Measurements from ENCODE around the gene KDELR1.
A peak's percentile ranks its signal among the peaks of the same experiment; 100 is the strongest.

Gene KDELR1

DNA sequence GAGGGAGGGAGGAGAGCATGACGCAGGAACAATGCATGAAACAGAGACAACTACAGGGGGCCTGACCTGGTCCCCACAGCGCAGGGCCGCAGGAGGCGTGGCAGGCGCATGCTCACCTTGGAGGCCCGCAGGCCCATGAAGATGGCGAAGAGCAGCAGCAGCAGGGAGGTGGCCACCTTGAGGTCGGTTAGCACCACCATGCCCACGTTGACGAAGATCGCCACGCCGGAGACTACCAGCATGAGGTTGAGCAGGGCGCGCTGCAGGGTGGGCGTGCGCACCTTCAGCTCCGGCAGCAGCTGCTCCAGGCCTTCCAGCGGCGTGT lies 49.0 kb downstream of the KDELR1 start:
- no peak for DNase-seq (ENCODE audit: low read depth in 2 of 2)

DNA sequence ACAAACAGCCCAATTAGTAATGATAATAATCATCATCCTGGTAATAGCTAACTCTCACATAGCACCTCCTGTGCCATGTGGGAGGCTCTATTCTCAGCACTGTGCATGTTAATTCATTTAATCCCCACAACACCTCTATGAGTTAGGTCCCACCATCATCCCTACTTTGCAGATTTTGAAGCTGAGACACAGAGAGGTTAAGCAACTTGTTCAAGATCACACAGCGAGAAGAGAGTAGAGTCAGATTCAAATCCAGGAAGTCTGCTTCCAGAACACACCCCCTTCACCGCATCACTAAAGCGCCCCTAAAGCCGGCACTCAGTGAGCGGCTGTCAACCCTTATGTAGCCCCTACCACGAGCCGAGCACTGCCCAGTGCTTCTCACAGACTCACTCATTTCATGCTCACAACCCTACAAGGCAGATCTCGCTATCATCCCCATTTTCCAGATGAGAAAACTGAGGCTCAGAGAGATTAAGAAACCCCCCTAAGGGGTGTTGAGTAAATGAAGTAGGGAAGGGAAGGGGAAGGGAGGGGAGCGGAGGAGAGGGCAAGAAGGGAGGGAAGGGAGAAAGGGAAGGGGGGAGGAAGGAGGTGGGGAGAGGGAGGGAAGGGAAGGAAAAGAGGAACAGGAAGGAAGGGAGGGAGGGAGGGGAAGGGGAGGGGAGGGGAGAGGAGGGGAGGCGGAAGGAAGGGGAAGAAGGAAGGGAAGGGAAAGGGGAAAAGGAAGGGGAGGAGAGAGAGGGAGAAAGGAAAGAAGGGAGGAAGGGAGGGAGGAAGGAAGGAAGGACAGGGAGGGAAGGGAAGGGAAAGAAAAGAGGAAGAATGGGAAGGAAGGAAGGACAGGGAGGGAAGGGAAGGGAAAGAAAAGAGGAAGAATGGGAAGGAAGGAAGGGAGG lies 49.6 kb downstream of the KDELR1 start:
- DNase-seq (ENCODE audit: low read depth in 2 of 2): no peak

DNA sequence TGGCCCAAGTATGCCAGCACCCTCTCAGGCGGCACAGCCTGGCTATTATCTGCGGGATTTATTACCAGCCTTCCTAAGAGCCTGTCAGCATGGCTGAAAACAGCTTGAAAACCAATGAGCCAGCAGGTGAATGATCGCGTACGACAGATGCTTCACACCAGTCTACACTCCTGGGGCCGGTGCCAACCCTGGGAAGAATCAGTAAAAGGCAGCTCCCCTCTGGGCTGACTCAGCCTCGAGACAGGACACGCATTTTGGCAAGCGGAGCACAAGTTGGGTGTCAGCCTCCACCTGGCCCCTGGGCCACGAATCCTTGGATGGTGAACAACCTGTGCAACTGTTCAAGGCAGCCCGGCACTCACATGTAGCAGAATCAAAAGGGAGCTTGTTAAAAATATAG lies 50.4 kb downstream of the KDELR1 start:
- no peak for DNase-seq (ENCODE audit: low read depth in 2 of 2)

DNA sequence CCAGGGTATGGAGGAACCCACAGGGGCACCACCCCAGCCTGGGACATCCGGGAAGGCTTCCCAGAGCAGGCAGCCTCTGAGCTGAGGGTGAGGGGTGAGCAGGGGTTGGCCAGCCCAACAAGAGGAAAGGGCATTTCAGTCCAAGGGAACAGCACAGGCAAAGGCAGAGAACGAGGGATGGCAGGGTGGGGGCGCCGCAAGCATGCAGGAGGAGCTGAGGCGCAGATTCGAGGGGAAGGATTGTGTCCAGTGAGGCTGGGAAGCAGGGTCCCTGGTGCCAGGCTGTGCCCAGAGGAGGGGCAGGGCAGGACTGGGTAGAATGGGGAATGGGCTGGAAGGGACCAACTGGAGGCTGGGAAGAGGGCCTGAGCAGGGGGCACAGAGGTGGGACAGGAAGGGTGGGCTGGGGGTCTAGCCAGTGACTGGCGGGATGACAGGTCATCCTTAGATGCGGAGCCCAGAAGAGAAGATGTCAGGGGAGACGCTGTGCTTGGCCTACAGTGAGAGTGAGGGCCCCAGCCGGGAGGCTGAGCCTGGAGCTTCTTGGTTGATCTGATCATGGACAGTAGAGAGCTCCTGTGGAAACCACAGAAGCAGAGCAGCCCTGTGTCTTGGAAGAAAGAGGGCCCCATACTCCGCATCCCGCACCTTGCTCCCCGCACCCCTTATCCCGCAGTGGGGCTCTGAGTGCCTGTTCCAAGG lies 52.4 kb downstream of the KDELR1 start:
- no peak for DNase-seq (ENCODE audit: low read depth in 2 of 2)

DNA sequence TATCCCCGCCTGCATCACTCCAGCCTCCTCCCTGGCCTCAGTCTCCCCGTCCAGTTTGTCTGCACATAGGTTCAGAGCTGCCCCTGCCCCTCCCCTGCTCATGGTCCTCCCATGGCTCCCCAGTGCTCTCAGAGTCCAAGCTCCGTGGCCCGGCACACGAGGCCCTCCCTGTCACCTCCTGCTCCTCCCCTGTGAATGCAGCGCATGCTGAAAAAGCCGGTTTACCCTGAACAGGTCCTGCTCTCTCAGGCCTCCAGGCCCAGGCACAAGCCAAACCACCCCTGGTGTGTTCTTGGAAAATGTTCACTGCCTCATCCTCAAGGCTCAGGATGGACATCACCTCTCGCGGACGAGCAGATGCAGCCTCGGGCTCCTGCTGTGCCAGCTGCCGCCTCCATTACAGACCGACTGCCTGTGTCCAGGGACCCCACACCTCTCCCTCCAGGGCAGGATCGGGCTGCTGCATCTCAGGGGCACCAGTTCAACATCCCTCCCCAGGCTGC lies 53.0 kb downstream of the KDELR1 start:
- no peak for DNase-seq (ENCODE audit: low read depth in 2 of 2)

DNA sequence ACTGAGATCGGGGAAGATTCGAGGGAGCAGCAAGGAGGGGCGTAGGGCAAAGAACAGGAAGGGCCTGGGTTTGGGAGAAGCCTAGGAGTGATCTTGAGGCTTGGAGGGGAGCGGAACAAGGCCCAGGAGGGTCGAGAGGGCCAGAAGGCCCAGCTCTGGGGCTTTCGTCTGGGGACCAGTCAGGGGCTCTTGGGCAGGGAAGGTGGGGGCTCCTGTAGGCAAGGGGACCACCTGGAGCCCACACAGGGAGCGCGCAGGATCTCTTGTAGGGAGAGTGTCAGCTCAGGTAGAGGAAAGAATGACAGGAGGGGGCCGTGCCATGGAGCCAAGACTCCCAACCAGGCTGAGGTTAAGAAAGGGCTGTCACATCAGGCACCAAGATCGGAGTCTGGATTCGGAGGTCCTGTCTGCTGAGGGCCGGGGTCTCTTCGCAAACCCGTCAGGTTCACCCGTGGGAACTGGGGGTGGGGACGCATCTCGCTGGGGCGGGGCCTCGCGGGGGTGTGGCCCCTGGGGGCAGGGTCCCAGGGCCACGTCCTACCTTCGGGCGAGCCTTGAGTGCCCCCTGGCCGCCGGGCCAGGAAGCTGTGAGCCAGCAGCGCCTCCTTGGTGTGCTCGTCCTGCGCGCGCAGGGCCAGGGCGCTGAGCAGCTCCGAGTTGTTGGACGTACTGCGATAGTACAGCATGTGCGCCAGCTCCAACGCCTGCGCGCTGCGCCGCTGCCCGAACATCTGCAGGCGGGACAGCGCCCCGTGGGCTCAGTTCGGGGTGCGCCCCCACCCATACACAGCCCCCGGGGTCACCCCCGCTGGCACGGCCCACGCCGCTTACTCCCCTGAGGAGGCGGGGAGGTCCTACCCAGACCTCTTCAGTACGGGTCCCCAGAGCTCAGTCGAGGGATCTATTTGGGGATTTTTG lies 57.6 kb downstream of the KDELR1 start:
- peak; percentile 84 to 88 for DNase-seq (ENCODE audit: low read depth in 2 of 2)

DNA sequence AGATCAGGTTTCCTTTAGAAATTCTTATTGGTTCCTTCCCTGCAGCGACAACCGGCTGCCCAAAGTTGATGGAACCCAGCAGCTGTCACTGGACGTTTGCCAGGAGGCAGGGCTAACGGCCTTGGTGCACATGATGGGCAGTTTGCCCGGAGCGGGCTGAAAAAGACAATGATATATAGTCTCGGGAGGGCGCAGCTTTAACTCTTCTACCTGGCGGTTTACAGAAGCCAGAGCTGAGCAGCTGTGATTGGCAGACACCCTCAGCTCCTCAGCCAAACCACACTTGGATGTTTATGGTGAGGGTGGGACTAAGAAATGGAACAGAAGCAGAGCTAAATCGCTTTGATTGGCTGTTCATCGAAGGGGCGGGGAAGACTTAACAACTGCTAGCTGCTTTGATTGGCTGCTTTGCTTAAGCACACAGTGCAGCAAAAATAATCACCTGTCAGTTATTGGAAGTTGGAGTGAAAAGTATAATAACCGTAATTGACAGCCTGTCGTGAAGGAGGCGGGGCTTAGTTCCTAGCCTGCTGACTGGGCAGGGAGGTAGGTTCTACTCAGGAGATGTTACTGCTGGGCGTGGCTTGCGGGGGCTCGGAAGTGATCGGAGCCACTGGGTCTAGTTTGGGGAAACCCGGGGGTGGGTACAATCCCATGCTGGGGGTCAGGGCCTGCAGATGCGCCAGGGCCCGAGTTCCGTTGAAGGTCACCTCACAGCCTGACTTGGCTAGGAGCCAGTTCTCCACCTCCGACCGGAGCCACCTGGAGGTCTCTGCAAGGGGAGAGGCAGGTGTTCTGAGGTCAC lies 58.5 kb downstream of the KDELR1 start:
- peak; percentile 87 to 94 for DNase-seq (ENCODE audit: low read depth in 2 of 2)

Measured in stimulated activated CD8-positive, alpha-beta memory T cell treated with anti-CD3 and anti-CD28 coated beads, Interleukin-7, amount 100 ng/mL, for 4 hours (primary cell).